Liver (tissue), 6 donors: ENCODE data around the gene TCFL5. TPM values are rescaled to one million over a fixed set of nuclear protein-coding genes. Genes with fewer than 3 reads are reported as not detected.

Experiments
- FOXA2 ChIP-seq: IDR thresholded peaks from 2 replicates; pipeline ENCODE4 v1.6.1; 2016; ENCODE audit warnings: antibody characterized with exemption
- RAD21 ChIP-seq, 2 donors: IDR thresholded peaks; 2 replicates each; pipeline ENCODE4 v1.6.1; 2016; ENCODE audit warnings: antibody characterized with exemption in 2 of 2, mild to moderate bottlenecking in 2 of 2
- polyA plus RNA-seq, 2 donors: library from polyadenylated mRNA; stranded (reverse) in 1 of 2; unstranded in 1 of 2; fragments of 200-250 nt in 1 of 2; fragments of >200 nt in 1 of 2; fragmentation: Nextera tagmentation in 1 of 2; extraction: Ambion mirVana in 1 of 2; gene quantifications; one replicate each; pipeline versions ENCODE4 v1.2.1 to v1.2.3, GENCODE V29; 2013 to 2015
- small RNA-seq: library from RNA; depleted of rRNA; stranded (forward); fragments of <200 nt; gene quantifications from one replicate; pipeline ENCODE3, GENCODE V24; 2014
- total RNA-seq, 2 donors: library from RNA; depleted of rRNA; stranded (reverse); fragments of >200 nt; gene quantifications; one replicate each; pipeline ENCODE4 v1.2.3, GENCODE V29; 2014
- donor health status: healthy.
- donor health status: healthy.
- donor health status: healthy.

The TCFL5 gene
- total and polyA plus RNA-seq, 4 donors, result 0.79 to 3.8 (median 2.2) TPM

DNA sequence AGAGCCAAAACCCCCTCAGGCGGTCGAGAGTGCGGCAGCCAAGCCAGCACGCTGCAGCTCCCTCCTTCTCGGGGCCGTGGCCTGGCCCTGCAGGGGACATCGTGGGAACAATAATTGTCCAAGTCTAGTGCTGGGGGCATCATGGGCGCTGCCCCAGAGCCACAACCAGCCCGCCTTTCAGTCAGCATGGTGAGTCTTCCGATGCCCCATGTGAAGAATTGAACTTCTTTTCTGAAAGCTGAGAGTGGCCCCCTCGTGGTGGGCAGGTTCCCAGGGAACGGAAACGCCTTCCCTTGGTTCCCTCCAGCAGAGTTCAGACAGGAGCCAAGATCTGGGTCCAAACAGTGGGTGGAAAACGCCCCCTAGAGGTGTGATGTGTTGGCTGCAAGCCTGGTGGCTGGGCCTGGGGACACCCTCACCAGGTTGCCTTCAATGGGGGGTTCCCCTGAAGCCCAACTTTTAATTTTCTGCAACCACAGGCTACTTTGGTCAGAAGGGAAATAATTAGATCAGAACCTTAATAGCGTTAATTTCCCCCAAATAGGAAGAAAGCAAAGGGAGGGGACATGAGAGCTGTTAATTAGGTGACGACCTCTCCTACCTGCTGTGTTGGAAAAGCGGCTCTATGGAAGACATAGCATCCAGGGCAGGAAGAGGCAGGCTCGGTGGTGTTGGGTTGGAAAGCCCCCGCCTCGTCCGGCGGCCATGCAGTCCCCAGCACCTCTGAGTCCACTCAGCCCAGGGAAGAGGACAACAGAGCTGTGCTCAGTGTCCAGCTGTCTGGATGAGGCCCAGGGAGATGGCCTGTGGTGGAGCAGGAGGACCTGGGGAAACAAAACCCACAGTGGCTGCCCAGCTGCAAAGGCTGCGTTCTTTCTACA lies 70.1 kb downstream of the TCFL5 start (continued):
- peak; percentile 98 for TF ChIP-seq RAD21 (IDR thresholded peaks at IDR 0.05)
- no peak for TF ChIP-seq FOXA2

Small RNA genes lying within 50 kb of the gene (small RNA-seq; reads per million reads assigned to genes)
- not detected for gene DPH3P1

Other genes with a start within 250 kb of the TCFL5 start
- gene SLCO4A1, start 219.3 kb downstream of the TCFL5 start, total RNA-seq, result 1 to 10 TPM; 1.7 to 3.5 TPM
- gene SLCO4A1, start 219.3 kb downstream of the TCFL5 start, polyA plus RNA-seq, result 1 to 10 TPM; 1.3 to 4.3 TPM
- under 1 TPM; 0.08 to 0.33 TPM for gene NTSR1, start 153.0 kb downstream of the TCFL5 start, total RNA-seq
- under 1 TPM in 1 of 2 donors, not detected in 1; 0.03 TPM for gene NTSR1, start 153.0 kb downstream of the TCFL5 start, polyA plus RNA-seq
- gene MRGBP, start 65.3 kb downstream of the TCFL5 start, total RNA-seq, result 1 to 10 TPM; 4.5 to 6.6 TPM
- 1 to 10 TPM; 5.2 to 6.8 TPM for gene MRGBP, start 65.3 kb downstream of the TCFL5 start, polyA plus RNA-seq
- gene OGFR, start 57.0 kb downstream of the TCFL5 start, total RNA-seq, result 10 to 100 TPM; 22.8 to 59.4 TPM
- gene OGFR, start 57.0 kb downstream of the TCFL5 start, polyA plus RNA-seq, result 10 to 100 TPM in 1 of 2 donors, 1 to 10 TPM in 1; 5.9 to 35.9 TPM
- gene COL9A3, start 44.8 kb downstream of the TCFL5 start, total RNA-seq, result under 1 TPM; 0.92 to 0.98 TPM
- 1 to 10 TPM; 1.2 to 2.0 TPM for gene COL9A3, start 44.8 kb downstream of the TCFL5 start, polyA plus RNA-seq
- 10 to 100 TPM; 24.0 to 43.1 TPM for gene DIDO1, start 64.7 kb upstream of the TCFL5 start, total RNA-seq
- gene DIDO1, start 64.7 kb upstream of the TCFL5 start, polyA plus RNA-seq, result 10 to 100 TPM; 10.1 to 10.8 TPM
- 10 to 100 TPM; 17.9 to 23.6 TPM for gene GID8, start 76.3 kb upstream of the TCFL5 start, total RNA-seq
- gene GID8, start 76.3 kb upstream of the TCFL5 start, polyA plus RNA-seq, result 10 to 100 TPM; 10.2 to 11.4 TPM
- gene SLC17A9, start 90.9 kb upstream of the TCFL5 start, total RNA-seq, result 10 to 100 TPM; 16.0 to 73.1 TPM
- gene SLC17A9, start 90.9 kb upstream of the TCFL5 start, polyA plus RNA-seq, result 100 to 1,000 TPM in 1 of 2 donors, 10 to 100 TPM in 1; 56.0 to 138 TPM
- not detected for gene BHLHE23, start 145.1 kb upstream of the TCFL5 start, total RNA-seq
- gene BHLHE23, start 145.1 kb upstream of the TCFL5 start, polyA plus RNA-seq, result not detected